ENCODE data around the gene TMEM161B. TPM values are rescaled to one million over a fixed set of nuclear protein-coding genes. Genes with fewer than 3 reads are reported as not detected.
"Not testable (repeated sequence)": the region's sequence is repeated elsewhere in the genome, so short reads cannot be mapped to it uniquely, and the experiment has no call there.

Gene TMEM161B
- total RNA-seq, 6 donors from 2014 or later: 8.5 to 35.5 (median 13.8) TPM

DNA sequence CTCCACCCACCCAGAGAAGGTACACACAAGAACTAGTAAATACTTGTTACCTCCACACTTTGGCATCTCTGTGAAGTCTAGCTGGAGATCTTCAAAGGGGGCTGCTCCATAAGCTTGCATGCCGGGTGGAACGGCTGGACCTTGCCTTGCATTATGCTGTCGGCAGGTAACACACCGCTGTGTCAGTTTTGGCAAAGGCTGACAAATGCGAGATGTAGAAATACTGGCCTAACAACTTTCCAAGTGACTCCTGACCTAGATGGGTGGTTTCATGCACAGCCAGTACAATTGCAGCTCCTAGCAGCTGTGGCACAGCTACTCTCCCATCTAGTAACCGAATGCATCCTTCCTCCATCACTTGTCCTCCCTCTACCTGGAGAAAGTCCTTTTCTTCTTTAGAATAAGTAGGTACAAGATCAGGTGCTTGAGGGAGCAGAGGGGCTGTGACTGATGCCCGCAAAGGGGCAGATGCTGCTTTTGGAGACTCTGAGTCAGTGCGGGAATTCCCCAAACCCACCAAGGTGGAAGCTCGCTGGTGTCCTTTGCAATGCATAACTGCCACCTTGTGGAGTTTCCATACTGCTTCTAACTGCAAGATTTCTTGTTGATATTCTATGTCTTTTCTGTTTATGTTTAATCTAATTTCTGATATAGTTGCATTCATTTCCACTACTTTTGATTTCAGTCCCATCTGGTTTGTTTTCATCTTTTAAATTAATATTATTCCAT lies 78.4 kb downstream of the TMEM161B start:
- TF ChIP-seq EP300 (IDR thresholded peaks at IDR 0.05) (no peak), POLR2AphosphoS5 (IDR thresholded peaks at IDR 0.05) (no peak), POLR2A (IDR thresholded peaks at IDR 0.05) (no peak)
- TF ChIP-seq, protein P1, sequence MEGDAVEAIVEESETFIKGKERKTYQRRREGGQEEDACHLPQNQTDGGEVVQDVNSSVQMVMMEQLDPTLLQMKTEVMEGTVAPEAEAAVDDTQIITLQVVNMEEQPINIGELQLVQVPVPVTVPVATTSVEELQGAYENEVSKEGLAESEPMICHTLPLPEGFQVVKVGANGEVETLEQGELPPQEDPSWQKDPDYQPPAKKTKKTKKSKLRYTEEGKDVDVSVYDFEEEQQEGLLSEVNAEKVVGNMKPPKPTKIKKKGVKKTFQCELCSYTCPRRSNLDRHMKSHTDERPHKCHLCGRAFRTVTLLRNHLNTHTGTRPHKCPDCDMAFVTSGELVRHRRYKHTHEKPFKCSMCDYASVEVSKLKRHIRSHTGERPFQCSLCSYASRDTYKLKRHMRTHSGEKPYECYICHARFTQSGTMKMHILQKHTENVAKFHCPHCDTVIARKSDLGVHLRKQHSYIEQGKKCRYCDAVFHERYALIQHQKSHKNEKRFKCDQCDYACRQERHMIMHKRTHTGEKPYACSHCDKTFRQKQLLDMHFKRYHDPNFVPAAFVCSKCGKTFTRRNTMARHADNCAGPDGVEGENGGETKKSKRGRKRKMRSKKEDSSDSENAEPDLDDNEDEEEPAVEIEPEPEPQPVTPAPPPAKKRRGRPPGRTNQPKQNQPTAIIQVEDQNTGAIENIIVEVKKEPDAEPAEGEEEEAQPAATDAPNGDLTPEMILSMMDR (IDR thresholded peaks at IDR 0.05): no peak
- Histone ChIP-seq H3K27me3 (no peaks in the 10 kb centered on the region), H3K4me3 (no peak overlapping the region), H3K9me3 (peaks cover 19 to 30% (median 24%) of the 10 kb centered on the region in 4 donors), H3K4me1 (no peaks in the 10 kb centered on the region), H3K27ac (no peak overlapping the region), H3K36me3 (peaks cover 0 to 14% (median 5%) of the 10 kb centered on the region in 4 donors)
- WGBS, 2 donors: 93% methylated on average over 9 of the region's 9 CpGs
- ATAC-seq (ENCODE audit: low FRiP score in 2 of 2) (no peak), DNase-seq (no peak)

DNA sequence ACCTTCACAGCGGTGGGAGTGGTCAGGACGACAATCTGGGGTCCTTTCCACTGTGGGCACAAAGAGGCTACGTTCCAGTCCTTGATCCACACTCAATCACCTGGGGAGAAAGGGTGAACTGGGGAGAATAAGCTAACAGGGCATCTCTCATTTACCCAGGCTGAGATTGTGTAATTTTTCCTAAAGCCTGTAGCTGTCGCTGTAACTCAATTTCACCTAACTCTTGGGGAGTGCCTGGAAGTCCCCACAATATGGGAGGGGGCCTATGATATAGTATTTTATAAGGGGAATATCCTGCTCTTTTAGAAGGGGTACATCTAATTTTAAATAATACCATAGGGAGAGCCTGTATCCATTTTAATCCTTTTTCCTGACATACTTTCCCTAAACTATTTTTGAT lies 79.2 kb downstream of the TMEM161B start:
- DNase-seq; H3K4me3 ChIP-seq; H3K27me3 ChIP-seq; ATAC-seq (ENCODE audit: low FRiP score in 2 of 2); H3K27ac ChIP-seq; H3K4me1 ChIP-seq: not testable (repeated sequence)
- Histone ChIP-seq H3K9me3 (peaks cover 19 to 30% (median 24%) of the 10 kb centered on the region in 4 donors), H3K36me3 (peaks cover 0 to 13% (median 5%) of the 10 kb centered on the region in 4 donors)
- WGBS, 2 donors: 93 to 100% methylated on average over 2 to 4 of the region's 4 CpGs

DNA sequence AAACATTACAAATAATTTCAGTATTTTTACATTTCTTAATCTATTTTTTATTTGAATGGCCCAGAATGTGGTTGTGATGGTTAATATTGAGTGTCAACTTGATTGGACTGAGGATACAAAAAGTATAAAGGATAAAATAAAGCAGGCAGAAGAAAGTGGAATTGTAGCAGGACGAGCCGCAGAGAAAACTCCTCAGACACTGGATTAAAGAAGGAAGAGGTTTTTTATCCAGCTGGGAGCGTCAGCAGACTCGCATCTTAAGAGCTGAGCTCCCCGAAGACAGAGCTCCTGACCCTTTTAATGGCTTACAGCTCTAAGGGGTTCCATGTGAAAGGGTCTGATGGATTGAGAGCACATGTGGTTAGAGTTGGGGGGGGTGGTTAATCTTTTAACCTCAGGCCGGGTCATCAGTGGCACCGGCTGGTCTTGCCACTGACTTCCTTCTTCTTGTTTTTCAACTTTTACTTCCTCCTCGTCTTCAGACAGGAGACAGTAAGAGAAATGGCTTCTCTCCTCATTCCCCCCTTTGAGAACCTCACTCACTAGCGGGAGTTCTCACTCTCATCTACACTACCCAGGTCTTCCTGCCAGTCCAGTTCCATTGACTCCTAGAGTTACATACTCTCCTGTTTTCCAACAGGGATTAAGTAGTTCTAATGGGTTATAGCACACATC lies 80.0 kb downstream of the TMEM161B start:
- 90 to 93% methylated on average over 9 of the region's 9 CpGs for WGBS, 2 donors
- TF ChIP-seq POLR2AphosphoS5 (IDR thresholded peaks at IDR 0.05) (no peak), EP300 (IDR thresholded peaks at IDR 0.05) (no peak), POLR2A (IDR thresholded peaks at IDR 0.05) (no peak)
- TF ChIP-seq, protein P1 (IDR thresholded peaks at IDR 0.05): no peak
- ATAC-seq (ENCODE audit: low FRiP score in 2 of 2) (no peak), DNase-seq (no peak)
- Histone ChIP-seq H3K4me1 (no peaks in the 10 kb centered on the region), H3K27me3 (no peaks in the 10 kb centered on the region), H3K36me3 (peaks cover 0 to 7% (median 1%) of the 10 kb centered on the region in 4 donors), H3K4me3 (no peak overlapping the region), H3K9me3 (peaks cover 19 to 30% (median 24%) of the 10 kb centered on the region in 4 donors), H3K27ac (no peak overlapping the region)

DNA sequence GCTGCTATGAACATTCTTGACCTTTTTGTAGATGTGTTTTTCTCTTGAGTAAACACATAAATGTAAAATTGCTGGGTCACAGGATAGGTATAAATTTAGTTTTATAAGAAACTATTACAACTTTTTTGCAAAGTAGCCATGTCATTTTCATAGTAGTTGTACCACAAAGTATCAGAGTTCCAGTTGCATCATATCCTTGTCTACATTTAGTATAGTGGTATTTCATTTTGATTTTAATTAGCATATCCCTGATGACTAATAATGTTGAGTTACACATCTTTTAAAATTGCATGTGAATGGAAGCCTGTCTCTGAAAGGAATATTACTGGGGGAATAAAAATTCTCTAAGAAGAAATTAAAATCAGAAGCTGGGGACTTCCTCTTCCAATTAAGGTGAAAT lies 85.4 kb downstream of the TMEM161B start:
- DNase-seq: no peak
- Histone ChIP-seq H3K36me3 (no peaks in the 10 kb centered on the region), H3K27ac (no peak overlapping the region), H3K4me1 (no peaks in the 10 kb centered on the region), H3K9me3 (peaks cover 5 to 7% (median 6%) of the 10 kb centered on the region in 4 donors), H3K27me3 (no peaks in the 10 kb centered on the region), H3K4me3 (no peak overlapping the region)
- ATAC-seq (ENCODE audit: low FRiP score in 2 of 2): no peak
- TF ChIP-seq, protein P1 (IDR thresholded peaks at IDR 0.05): no peak
- TF ChIP-seq EP300 (IDR thresholded peaks at IDR 0.05) (no peak), POLR2AphosphoS5 (IDR thresholded peaks at IDR 0.05) (no peak), POLR2A (IDR thresholded peaks at IDR 0.05) (no peak)

DNA sequence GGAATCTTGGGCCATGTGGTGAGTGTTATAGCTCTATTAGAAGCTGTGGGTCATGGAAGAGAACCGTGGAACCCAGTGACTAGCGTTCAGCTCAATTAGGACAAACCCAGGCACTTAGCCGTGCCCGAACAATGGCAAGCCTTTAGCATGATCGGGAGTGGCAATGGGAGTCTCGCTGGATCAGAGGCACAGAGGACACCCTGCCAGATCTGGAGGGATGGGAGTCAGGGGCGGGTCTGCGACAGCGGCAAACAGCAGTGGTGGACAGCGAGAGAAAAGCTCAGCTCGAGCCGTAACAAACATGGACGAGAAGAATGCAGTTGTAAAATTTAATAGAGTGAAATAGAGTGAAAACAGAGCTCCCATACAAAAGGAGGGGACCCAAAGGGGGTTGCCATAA lies 91.2 kb downstream of the TMEM161B start:
- not testable (repeated sequence) for H3K9me3 ChIP-seq; H3K4me1 ChIP-seq; ATAC-seq (ENCODE audit: low FRiP score in 2 of 2); DNase-seq; H3K4me3 ChIP-seq; H3K36me3 ChIP-seq; H3K27ac ChIP-seq; H3K27me3 ChIP-seq
- WGBS, 2 donors: 93 to 96% methylated on average over 9 to 13 of the region's 13 CpGs

All from upper lobe of left lung (tissue), 6 donors.